Peyer's patch (tissue), 4 donors: ENCODE data around the gene KCNAB3. TPM values are rescaled to one million over a fixed set of nuclear protein-coding genes. Genes with fewer than 3 reads are reported as not detected.
A peak's percentile ranks its signal among the peaks of the same experiment; 100 is the strongest.

Source experiments
- DNase-seq, 3 donors: peaks; one replicate each; pipeline ENCODE4 v3.0.0-alpha.2; 2017 to 2019
- H3K27ac ChIP-seq, 4 donors: fragments of 200-600 bp; sonication (generic); one replicate each; pipeline ENCODE4 v1.5.1; 2016 to 2019
- H3K27me3 ChIP-seq, 2 donors: fragments of 200-600 bp; sonication (generic); one replicate each; pipeline ENCODE4 v1.5.1; 2019
- H3K36me3 ChIP-seq, 3 donors: fragments of 200-600 bp; sonication (generic); one replicate each; pipeline ENCODE4 v1.5.1; 2016 to 2019
- H3K4me1 ChIP-seq, 4 donors: fragments of 200-600 bp; sonication (generic); one replicate each; pipeline ENCODE4 v1.5.1; 2016 to 2019
- H3K4me3 ChIP-seq, 4 donors: fragments of 200-600 bp; sonication (generic); 1 replicate in 3 of 4; 2 replicates in 1 of 4; pipeline ENCODE4 v1.5.1; 2016 to 2019; ENCODE audit warnings: mild to moderate bottlenecking in 1 of 4
- H3K9me3 ChIP-seq, 4 donors: fragments of 200-600 bp; sonication (generic); one replicate each; pipeline ENCODE4 v1.5.1; 2016 to 2019; ENCODE audit warnings: mild to moderate bottlenecking in 1 of 4
- CTCF ChIP-seq, 6 experiments: fragments of 450-650 bp in 4 of 6; fragments of 200-600 bp in 2 of 6; sonication (generic) in 1 of 6; IDR thresholded peaks; one replicate each; pipeline ENCODE4 v1.5.1; 2017 to 2019; ENCODE audit warnings: antibody characterized with exemption in 6 of 6, mild to moderate bottlenecking in 3 of 6, moderate library complexity in 1 of 6
- POLR2A ChIP-seq, 2 donors: fragments of 450-650 bp; IDR thresholded peaks; one replicate each; pipeline ENCODE4 v1.5.1; 2017; ENCODE audit warnings: antibody characterized with exemption in 2 of 2, mild to moderate bottlenecking in 2 of 2, moderate library complexity in 2 of 2
- small RNA-seq, 2 donors: library from RNA; depleted of rRNA; stranded (forward); fragments of <200 nt; gene quantifications; one replicate each; pipeline ENCODE3, GENCODE V24; 2016
- total RNA-seq, 4 donors: library from RNA; depleted of rRNA; stranded (reverse); fragments of >200 nt; gene quantifications; one replicate each; pipeline ENCODE4 v1.1.0, GENCODE V29; 2016

KCNAB3 gene
- total RNA-seq, 4 donors from 2014 or later: 0.95 to 5.0 (median 2.7) TPM

DNA sequence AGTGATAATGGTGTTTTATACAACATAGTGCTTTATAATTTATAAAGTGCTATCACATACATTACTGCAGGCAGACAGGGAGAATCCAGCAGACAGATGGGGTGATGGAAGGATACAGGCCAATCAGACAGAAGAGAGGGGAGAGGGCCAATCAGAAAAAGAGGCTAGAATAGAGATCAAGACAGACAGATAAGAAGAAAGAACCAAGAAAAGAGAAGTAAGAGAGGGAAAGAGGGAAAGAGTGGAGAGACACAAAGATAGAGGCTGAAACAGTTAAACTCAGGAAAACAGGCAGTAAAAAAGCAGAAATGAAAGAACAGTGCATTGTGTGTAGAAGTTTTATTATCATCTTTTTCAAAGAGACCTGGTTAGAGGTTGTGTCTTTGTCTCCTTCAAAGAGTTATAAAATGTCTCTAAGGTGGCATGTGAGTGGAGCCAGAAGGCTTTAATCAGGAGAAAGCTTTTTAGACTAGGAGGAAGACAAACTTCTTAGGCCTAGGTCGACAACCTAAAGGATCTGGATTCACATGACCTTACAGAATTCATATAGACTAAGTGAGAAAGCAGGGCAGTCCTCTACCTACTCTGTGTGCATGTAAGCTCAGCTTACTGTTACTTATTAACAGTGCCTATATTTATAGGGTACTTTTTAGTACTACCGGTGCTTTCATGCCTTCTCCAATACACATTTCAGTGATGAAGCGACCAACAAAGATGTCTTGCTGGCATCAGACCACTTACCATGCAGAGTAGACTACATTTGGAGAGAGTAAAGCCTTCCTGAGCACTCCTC is 49.4 kb downstream of the KCNAB3 start:
- Histone ChIP-seq H3K9me3 (no peaks in the 10 kb centered on the region), H3K27ac (no peak overlapping the region), H3K27me3 (no peaks in the 10 kb centered on the region), H3K4me3 (no peak overlapping the region), H3K36me3 (peaks cover 0 to 18% (median 0%) of the 10 kb centered on the region in 3 donors), H3K4me1 (peaks cover 0 to 28% (median 2%) of the 10 kb centered on the region in 4 donors)
- TF ChIP-seq POLR2A (IDR thresholded peaks at IDR 0.05): no peak
- no peak for TF ChIP-seq CTCF (IDR thresholded peaks at IDR 0.05)
- DNase-seq: no peak

DNA sequence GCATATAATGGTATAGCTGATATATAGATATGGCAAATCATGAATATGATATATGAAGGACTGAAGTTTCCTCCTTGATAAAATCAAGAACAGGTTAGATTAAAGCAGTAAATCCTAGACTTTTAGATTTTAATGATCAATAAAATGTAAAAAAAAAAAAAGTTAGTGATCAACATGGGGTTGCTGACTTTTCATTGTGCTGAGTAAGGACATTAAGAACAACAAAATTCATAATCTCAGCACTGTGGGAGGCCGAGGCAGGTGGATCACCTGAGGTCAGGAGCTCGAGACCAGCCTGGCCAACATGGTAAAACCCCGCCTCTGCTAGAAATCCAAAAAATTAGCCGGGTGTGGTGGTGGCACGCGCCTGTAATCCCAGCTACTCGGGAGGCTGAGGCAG is 51.4 kb downstream of the KCNAB3 start:
- Histone ChIP-seq H3K9me3 (no peaks in the 10 kb centered on the region), H3K27me3 (no peaks in the 10 kb centered on the region), H3K4me3 (no peak overlapping the region), H3K4me1 (peaks cover 0 to 19% (median 2%) of the 10 kb centered on the region in 4 donors), H3K36me3 (peaks cover 0 to 18% (median 0%) of the 10 kb centered on the region in 3 donors), H3K27ac (no peak overlapping the region)
- TF ChIP-seq CTCF (IDR thresholded peaks at IDR 0.05): no peak
- no peak for TF ChIP-seq POLR2A (IDR thresholded peaks at IDR 0.05)
- DNase-seq: peak in 1 of 3 donors; percentile 23

GRCh38 chr17:7875804-7876370 is 53.8 kb downstream of the KCNAB3 start:
- Histone ChIP-seq H3K36me3 (peaks cover 0 to 13% (median 0%) of the 10 kb centered on the region in 3 donors), H3K4me3 (no peak overlapping the region), H3K27me3 (no peaks in the 10 kb centered on the region), H3K27ac (no peak overlapping the region), H3K9me3 (no peaks in the 10 kb centered on the region), H3K4me1 (no peaks in the 10 kb centered on the region)
- TF ChIP-seq CTCF (IDR thresholded peaks at IDR 0.05): no peak
- no peak for DNase-seq

GRCh38 chr17:7873051-7873450 is 56.6 kb downstream of the KCNAB3 start:
- TF ChIP-seq CTCF (IDR thresholded peaks at IDR 0.05) (no peak), POLR2A (IDR thresholded peaks at IDR 0.05) (no peak)
- DNase-seq: no peak
- no peak overlapping the region for H3K27ac ChIP-seq

More at GRCh38 chr17:7873051-7873450, 56.6 kb downstream of the KCNAB3 start:
- Histone ChIP-seq H3K4me1 (no peaks in the 10 kb centered on the region), H3K36me3 (no peaks in the 10 kb centered on the region), H3K27me3 (no peaks in the 10 kb centered on the region), H3K9me3 (no peaks in the 10 kb centered on the region), H3K4me3 (no peak overlapping the region)

Small RNA genes lying within 50 kb of the gene (small RNA-seq; reads per million reads assigned to genes)
- gene SCARNA21: 17.1 to 21.6 reads per million in 2 donors

Other genes with a start within 250 kb of the KCNAB3 start
- gene TP53, start 242.4 kb downstream of the KCNAB3 start, total RNA-seq: 10 to 100 TPM; 19.6 to 27.7 (median 25.1) TPM
- gene WRAP53, start 241.4 kb downstream of the KCNAB3 start, total RNA-seq: 1 to 10 TPM; 4.6 to 9.3 (median 6.2) TPM
- under 1 TPM in 1 of 4 donors, not detected in 3; 0.27 TPM for gene EFNB3, start 224.7 kb downstream of the KCNAB3 start, total RNA-seq
- gene DNAH2, start 212.1 kb downstream of the KCNAB3 start, total RNA-seq: under 1 TPM in 2 of 4 donors, not detected in 2; 0.18 to 0.83 TPM
- gene KDM6B, start 95.6 kb downstream of the KCNAB3 start, total RNA-seq: 10 to 100 TPM; 32.1 to 45.6 (median 36.4) TPM
- gene TMEM88, start 74.8 kb downstream of the KCNAB3 start, total RNA-seq: 10 to 100 TPM in 3 of 4 donors, 1 to 10 TPM in 1; 3.4 to 29.7 (median 12.9) TPM
- gene NAA38, start 72.3 kb downstream of the KCNAB3 start, total RNA-seq: 10 to 100 TPM; 28.6 to 75.8 (median 47.8) TPM
- gene CYB5D1, start 71.9 kb downstream of the KCNAB3 start, total RNA-seq: 1 to 10 TPM; 3.3 to 5.1 (median 4.2) TPM
- 10 to 100 TPM; 36.1 to 99.9 (median 45.1) TPM for gene CHD3, start 41.1 kb downstream of the KCNAB3 start, total RNA-seq
- gene RNF227, start 13.6 kb downstream of the KCNAB3 start, total RNA-seq: 1 to 10 TPM in 3 of 4 donors, not detected in 1; 1.2 to 5.1 (median 1.6) TPM
- 10 to 100 TPM; 39.8 to 58.0 (median 45.5) TPM for gene TRAPPC1, start 2.1 kb upstream of the KCNAB3 start, total RNA-seq
- 100 to 1,000 TPM in 1 of 4 donors, 10 to 100 TPM in 3; 30.5 to 120 (median 45.2) TPM for gene CNTROB, start 2.4 kb upstream of the KCNAB3 start, total RNA-seq
- not detected for gene GUCY2D, start 72.8 kb upstream of the KCNAB3 start, total RNA-seq
- 1 to 10 TPM in 3 of 4 donors, under 1 TPM in 1; 0.70 to 4.1 (median 2.1) TPM for gene ALOX15B, start 109.2 kb upstream of the KCNAB3 start, total RNA-seq
- under 1 TPM in 1 of 4 donors, not detected in 3; 0.83 TPM for gene ALOX12B, start 157.9 kb upstream of the KCNAB3 start, total RNA-seq
- not detected for gene ALOXE3, start 188.7 kb upstream of the KCNAB3 start, total RNA-seq
- gene HES7, start 194.2 kb upstream of the KCNAB3 start, total RNA-seq: not detected
- gene PER1, start 222.5 kb upstream of the KCNAB3 start, total RNA-seq: 100 to 1,000 TPM in 3 of 4 donors, 10 to 100 TPM in 1; 67.6 to 143 (median 119) TPM
- gene VAMP2, start 233.1 kb upstream of the KCNAB3 start, total RNA-seq: 10 to 100 TPM; 10.7 to 40.2 (median 32.4) TPM
- 10 to 100 TPM in 3 of 4 donors, 1 to 10 TPM in 1; 6.5 to 27.2 (median 16.4) TPM for gene TMEM107, start 246.5 kb upstream of the KCNAB3 start, total RNA-seq